Body of pancreas (tissue), 4 donors: ENCODE measurements around the gene PCDHGA12.

Experiments
- CTCF ChIP-seq, 7 experiments: fragments of 450-650 bp in 4 of 7; fragments of 200-600 bp in 3 of 7; sonication (generic) in 3 of 7; IDR thresholded peaks; one replicate each; pipeline ENCODE4 v1.5.1; 2016 to 2019; ENCODE audit warnings: antibody characterized with exemption in 7 of 7
- POLR2A ChIP-seq, 3 donors: fragments of 450-650 bp; IDR thresholded peaks; one replicate each; pipeline ENCODE4 v1.6.1; 2016; ENCODE audit warnings: antibody characterized with exemption in 3 of 3, mild to moderate bottlenecking in 2 of 3

- TF ChIP-seq CTCF (IDR thresholded peaks at IDR 0.05) (no peak), POLR2A (IDR thresholded peaks at IDR 0.05) (no peak)
Observed at GRCh38 chr5:141477044-141477575, 46.8 kb downstream of the PCDHGA12 start.
